Endothelial cell of umbilical vein (primary cell): ENCODE data around the gene LRP10. TPM values are rescaled to one million over a fixed set of nuclear protein-coding genes. Genes with fewer than 3 reads are reported as not detected.

Source experiments
- BruUV-seq: library from RNA; stranded (reverse); fragments of 400-500 nt; replicated peaks from 2 replicates; lab custom pipeline; 2021; lab: Mats Ljungman, UMichigan
- CTCF ChIA-PET: fragments of 300-600, 350-600 bp; sonication (Branson Sonifier 250); formaldehyde crosslinking; loops from one replicate; lab custom pipeline; 2021; ENCODE audit warnings: antibody characterized with exemption, inconsistent platforms; lab: Charles Lee
- POLR2A ChIA-PET: fragments of 300-600, 350-600 bp; sonication (Branson Sonifier 250); formaldehyde crosslinking; loops from one replicate; lab custom pipeline; 2021; ENCODE audit warnings: antibody characterized with exemption, inconsistent platforms; lab: Charles Lee
- DNase-seq: peaks from one replicate; pipeline ENCODE4 v3.0.0-alpha.2; 2011; ENCODE audit warnings: low read depth, low spot score
- FAIRE-seq: peaks from 2 replicates; lab custom pipeline; 2011; peaks lifted over from hg19 to GRCh38; lab: Jason Lieb, UNC
- H2AFZ ChIP-seq: 2 replicates; pipeline ENCODE4 v1.6.0; 2012; ENCODE audit warnings: low read depth, low read length, control low read depth, inconsistent platforms
- H3K27ac ChIP-seq: 2 replicates; pipeline ENCODE4 v1.5.1; 2011; ENCODE audit warnings: low read depth, mild to moderate bottlenecking, control low read depth, low read length, moderate library complexity; ENCODE audit not compliant: insufficient read depth
- H3K27me3 ChIP-seq, 2 experiments: 2 replicates each; pipeline versions ENCODE4 v1.6.0 to v1.6.1; 2011; ENCODE audit warnings: low read length in 2 of 2, mixed read lengths in 1 of 2; ENCODE audit not compliant: control insufficient read depth in 2 of 2, insufficient read depth in 2 of 2
- H3K36me3 ChIP-seq, 2 experiments: 2 replicates in 1 of 2; 3 replicates in 1 of 2; pipeline ENCODE4 v1.5.1; 2011; ENCODE audit warnings: low read length in 2 of 2, mild to moderate bottlenecking in 1 of 2, moderate library complexity in 1 of 2; ENCODE audit not compliant: control insufficient read depth in 2 of 2, insufficient read depth in 2 of 2; ENCODE audit errors: extremely low read depth in 1 of 2
- H3K4me1 ChIP-seq: 3 replicates; pipeline ENCODE4 v1.5.1; 2011; ENCODE audit warnings: mild to moderate bottlenecking, low read length; ENCODE audit not compliant: control insufficient read depth, insufficient read depth; ENCODE audit errors: extremely low read depth
- H3K4me2 ChIP-seq: 2 replicates; pipeline ENCODE4 v1.6.1; 2011; ENCODE audit warnings: low read length, control low read depth, mixed read lengths; ENCODE audit not compliant: insufficient read depth
- H3K4me3 ChIP-seq, 3 experiments: fragments of 200-600 bp in 1 of 3; sonication (generic), shearing (Covaris generic) in 1 of 3; replicated peaks in 1 of 3; 2 replicates each; pipeline ENCODE4 v1.5.1; 2011 to 2016; ENCODE audit warnings: control low read depth in 3 of 3, low read length in 3 of 3, mild to moderate bottlenecking in 2 of 3, inconsistent platforms in 1 of 3, low read depth in 1 of 3, moderate library complexity in 1 of 3; ENCODE audit not compliant: insufficient read depth in 1 of 3
- H3K79me2 ChIP-seq: 2 replicates; pipeline ENCODE4 v1.6.0; 2012; ENCODE audit warnings: low read length, inconsistent platforms; ENCODE audit not compliant: control insufficient read depth, insufficient read depth
- H3K9ac ChIP-seq: replicated peaks from 2 replicates; pipeline ENCODE3; 2011; ENCODE audit warnings: low read length, control low read depth; ENCODE audit not compliant: insufficient read depth; ENCODE audit errors: extremely low read depth
- H3K9me1 ChIP-seq: replicated peaks from 3 replicates; pipeline ENCODE4 v1.6.0; 2011; ENCODE audit warnings: mild to moderate bottlenecking, low read length; ENCODE audit not compliant: control insufficient read depth, insufficient read depth; ENCODE audit errors: extremely low read depth
- H3K9me3 ChIP-seq: replicated peaks from 2 replicates; pipeline ENCODE4 v1.5.1; 2012; ENCODE audit warnings: low read length, inconsistent platforms; ENCODE audit not compliant: control insufficient read depth, insufficient read depth
- H4K20me1 ChIP-seq: replicated peaks from 2 replicates; pipeline ENCODE3; 2011; ENCODE audit warnings: mild to moderate bottlenecking, low read length; ENCODE audit not compliant: control insufficient read depth, insufficient read depth; ENCODE audit errors: extremely low read depth
- EZH2 ChIP-seq: IDR thresholded peaks from 2 replicates; pipeline ENCODE4 v1.6.1; 2012; ENCODE audit warnings: borderline replicate concordance, low read depth, mild to moderate bottlenecking, moderate library complexity, low read length, inconsistent platforms; ENCODE audit not compliant: severe bottlenecking
- FOS ChIP-seq: IDR thresholded peaks from 2 replicates; pipeline ENCODE4 v1.6.1; 2011; ENCODE audit warnings: mild to moderate bottlenecking, low read length, moderate library complexity, borderline replicate concordance; ENCODE audit not compliant: insufficient read depth
- JUN ChIP-seq: IDR thresholded peaks from 2 replicates; pipeline ENCODE4 v1.6.1; 2011; ENCODE audit warnings: borderline replicate concordance, low read depth; ENCODE audit not compliant: insufficient read length, insufficient read depth
- MAX ChIP-seq: IDR thresholded peaks from 2 replicates; pipeline ENCODE4 v1.6.1; 2011; ENCODE audit not compliant: insufficient read depth, insufficient read length
- MYC ChIP-seq: IDR thresholded peaks from one replicate; pipeline ENCODE4 v1.6.1; 2011; ENCODE audit warnings: mild to moderate bottlenecking, low read depth, low read length
- POLR2AphosphoS5 ChIP-seq: IDR thresholded peaks from 2 replicates; pipeline ENCODE4 v1.6.1; 2012; ENCODE audit warnings: low read depth, mild to moderate bottlenecking, control low read depth, low read length, moderate library complexity; ENCODE audit not compliant: insufficient read depth
- dilution Hi-C: fragments of 300-500 bp; cut with MboI; formaldehyde crosslinking; loops from one replicate; pipeline ENCODE4 v1.15.0; 2019; ENCODE audit warnings: low sequenced_read_pairs; ENCODE audit not compliant: extremely low pct_ligation_motif_present
- intact Hi-C: fragments of 100-400 bp; cut with micrococcal nuclease; formaldehyde crosslinking; loops from one replicate; pipeline ENCODE4 v1.10.0; 2022
- polyA plus RNA-seq, 4 experiments: library from polyadenylated mRNA; depleted of rRNA in 3 of 4; stranded (reverse) in 3 of 4; unstranded in 1 of 4; fragments of >200 nt; gene quantifications; 2 replicates each; pipeline versions ENCODE4 v1.2.1 to v1.2.3, GENCODE V29; 2011 to 2012; ENCODE audit warnings: missing spikeins in 1 of 4
- total RNA-seq: library from RNA; stranded (reverse); gene quantifications from 2 replicates; pipeline ENCODE4 v1.2.3, GENCODE V29; 2021

LRP10 gene
- total and polyA plus RNA-seq, 2 donors (not counting 3 experiments of a cell fraction or from before 2014, with no cell fraction given): 123 to 157 TPM

- CTCF ChIA-PET: interaction anchor here (0.8 to 9.7 kb wide), 4 partner anchors 13 to 328 kb away, joined by 3 to 75 read pairs (median 28); partner anchors contain the start of gene LRP10
- Histone ChIP-seq H4K20me1 (no peaks in the 10 kb centered on the region), H3K9ac (no peak overlapping the region), H3K9me3 (no peaks in the 10 kb centered on the region), H2AFZ (no peak overlapping the region), H3K27ac (no peak overlapping the region), H3K4me2 (no peak overlapping the region), H3K9me1 (no peaks in the 10 kb centered on the region), H3K4me1 (no peaks in the 10 kb centered on the region), H3K36me3 (peaks cover 14 to 22% of the 10 kb centered on the region in 2 experiments), H3K4me3 (no peak overlapping the region), H3K27me3 (no peaks in the 10 kb centered on the region), H3K79me2 (no peaks in the 10 kb centered on the region)
- intact Hi-C loops: no loop called here
- POLR2A ChIA-PET: interaction anchor here (0.6 kb wide), 1 partner anchor 171 kb away, joined by 4 read pairs; no protein-coding TSS in a partner anchor
- no peak for FAIRE-seq
- dilution Hi-C loops: no loop called here
- BruUV-seq: no TSS peak
- no peak for DNase-seq
- TF ChIP-seq MAX (no peak), EZH2 (no peak), JUN (no peak), MYC (no peak), POLR2AphosphoS5 (no peak), FOS (no peak)
Observed at GRCh38 chr14:22898302-22899090, 27.0 kb downstream of the LRP10 start.
